Gastrocnemius medialis (tissue), 4 donors: Measurements from ENCODE around the gene TBC1D22B. TPM values are rescaled to one million over a fixed set of nuclear protein-coding genes. Genes with fewer than 3 reads are reported as not detected.

Experiments used
- ATAC-seq, 2 donors: fragments of 150-250 bp; one replicate each; pipeline ENCODE4 v1.9.1; 2016
- DNase-seq, 2 donors: peaks; one replicate each; pipeline ENCODE4 v3.0.0-alpha.2; 2019
- H3K27ac ChIP-seq, 4 donors: fragments of 200-600 bp; sonication (generic); 1 replicate in 1 of 4; 2 replicates in 3 of 4; pipeline ENCODE4 v1.5.1; 2016 to 2018; ENCODE audit warnings: mild to moderate bottlenecking in 2 of 4, moderate library complexity in 1 of 4
- H3K27me3 ChIP-seq, 3 donors: fragments of 200-600 bp; sonication (generic) in 2 of 3; 1 replicate in 1 of 3; 2 replicates in 2 of 3; pipeline versions ENCODE4 v1.5.1 to v1.6.0; 2016 to 2019; ENCODE audit warnings: mild to moderate bottlenecking in 1 of 3, moderate library complexity in 1 of 3
- H3K36me3 ChIP-seq, 2 donors: fragments of 200-600 bp; sonication (generic) in 1 of 2; one replicate each; pipeline ENCODE4 v1.5.1; 2017 to 2018
- H3K4me1 ChIP-seq, 2 donors: fragments of 200-600 bp; sonication (generic) in 1 of 2; one replicate each; pipeline ENCODE4 v1.5.1; 2016 to 2017; ENCODE audit warnings: mild to moderate bottlenecking in 2 of 2
- H3K4me3 ChIP-seq, 4 donors: fragments of 200-600 bp; sonication (generic) in 3 of 4; 1 replicate in 1 of 4; 2 replicates in 3 of 4; pipeline ENCODE4 v1.5.1; 2016 to 2019; ENCODE audit warnings: mild to moderate bottlenecking in 2 of 4
- H3K9me3 ChIP-seq, 3 donors: fragments of 200-600 bp; sonication (generic) in 2 of 3; 1 replicate in 1 of 3; 2 replicates in 2 of 3; pipeline ENCODE4 v1.5.1; 2016 to 2019
- CTCF ChIP-seq, 5 experiments: fragments of 450-650 bp in 3 of 5; fragments of 200-600 bp in 2 of 5; sonication (generic) in 2 of 5; IDR thresholded peaks in 4 of 5; conservative IDR thresholded peaks in 1 of 5; 1 replicate in 4 of 5; 2 replicates in 1 of 5; pipeline ENCODE4 v1.5.1; 2016 to 2019; ENCODE audit warnings: antibody characterized with exemption in 5 of 5, mild to moderate bottlenecking in 3 of 5, moderate library complexity in 3 of 5
- POLR2A ChIP-seq, 2 donors: fragments of 450-650 bp; IDR thresholded peaks; one replicate each; pipeline ENCODE4 v1.6.1; 2017; ENCODE audit warnings: antibody characterized with exemption in 2 of 2, mild to moderate bottlenecking in 2 of 2, moderate library complexity in 2 of 2
- in situ Hi-C, 4 donors: fragments of 200-750 bp; cut with MboI; loops; one replicate each; pipeline versions ENCODE4 v1.15.0 to v1.8.0; 2017; ENCODE audit warnings: low sequenced_read_pairs in 4 of 4
- intact Hi-C: fragments of 100-400 bp; cut with DNase I; formaldehyde crosslinking; loops from one replicate; pipeline ENCODE4 v1.15.1; 2023; ENCODE audit warnings: low total_unique reads
- total RNA-seq, 4 donors: library from RNA; depleted of rRNA; stranded (reverse); fragments of >200 nt; gene quantifications; one replicate each; pipeline versions ENCODE4 v1.1.0 to v1.2.3, GENCODE V29; 2016

The TBC1D22B gene
- total RNA-seq, 4 donors from 2014 or later: 6.3 to 12.3 (median 7.7) TPM

DNA sequence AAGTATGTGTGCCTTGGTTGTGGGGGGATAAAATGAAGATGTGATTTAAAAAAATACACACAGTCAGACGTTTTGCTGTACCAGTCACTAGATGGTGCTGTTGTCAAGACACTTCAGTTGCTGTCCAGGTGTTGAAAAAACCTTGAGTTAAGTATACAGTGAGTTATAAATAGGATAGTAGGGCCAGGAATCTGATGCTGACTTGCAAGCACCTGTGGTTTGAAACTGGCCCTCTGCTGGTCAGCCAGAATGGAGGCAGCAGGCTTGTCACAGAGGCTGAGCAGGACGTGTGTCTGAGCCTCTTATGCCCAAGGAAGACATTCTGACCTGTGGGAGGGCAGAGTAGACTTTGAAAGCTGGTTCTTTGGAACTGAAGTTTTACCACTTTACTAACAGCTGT, 124.0 kb downstream of the TBC1D22B start:
- Histone ChIP-seq H3K27me3 (no peaks in the 10 kb centered on the region), H3K27ac (no peak overlapping the region), H3K4me3 (no peak overlapping the region), H3K36me3 (peaks cover 0 to 5% of the 10 kb centered on the region in 2 donors), H3K4me1 (no peaks in the 10 kb centered on the region), H3K9me3 (no peaks in the 10 kb centered on the region)
- TF ChIP-seq CTCF (IDR thresholded peaks at IDR 0.05 in 4 of 5, conservative IDR thresholded peaks at IDR 0.05 in 1 of 5) (peak; percentile 34 to 59 (median 53)), POLR2A (IDR thresholded peaks at IDR 0.05) (no peak)
- ATAC-seq: peak; percentile 82 to 97
- in situ Hi-C loops (no loop called here), intact Hi-C loops (loop anchor here (2.0 kb wide), 1 partner anchor 309 kb away; no protein-coding TSS in a partner anchor)
- DNase-seq: peak; percentile 3 to 43

Other genes starting within 250 kb of the TBC1D22B start
- gene PIM1, start 87.6 kb upstream of the TBC1D22B start, total RNA-seq: 10 to 100 TPM in 2 of 4 donors, 1 to 10 TPM in 2; 5.0 to 23.0 (median 13.0) TPM
- under 1 TPM in 1 of 4 donors, not detected in 3; 0.22 TPM for gene TMEM217, start 372 bp downstream of the TBC1D22B start, total RNA-seq
- 10 to 100 TPM in 3 of 4 donors, 1 to 10 TPM in 1; 6.9 to 17.8 (median 11.9) TPM for gene RNF8, start 96.2 kb downstream of the TBC1D22B start, total RNA-seq
- 10 to 100 TPM; 18.2 to 34.6 (median 25.4) TPM for gene CMTR1, start 175.4 kb downstream of the TBC1D22B start, total RNA-seq
- 10 to 100 TPM; 23.4 to 35.0 (median 30.8) TPM for gene CCDC167, start 242.1 kb downstream of the TBC1D22B start, total RNA-seq